Large intestine (tissue), 3 donors: Measurements from ENCODE around the gene CACTIN. TPM values are rescaled to one million over a fixed set of nuclear protein-coding genes. Genes with fewer than 3 reads are reported as not detected.
"Not testable (repeated sequence)": the region's sequence is repeated elsewhere in the genome, so short reads cannot be mapped to it uniquely, and the experiment has no call there.

Source experiments
- DNase-seq, 2 donors: peaks; one replicate each; pipeline versions ENCODE4 v3.0.0 to v3.0.0-alpha.2; 2013
- H3K27ac ChIP-seq: one replicate; pipeline ENCODE4 v1.5.1; 2013; ENCODE audit warnings: low read length
- H3K27me3 ChIP-seq: 2 replicates; pipeline ENCODE4 v1.6.1; 2013; ENCODE audit warnings: low read length; ENCODE audit not compliant: control insufficient read depth, insufficient read depth
- H3K36me3 ChIP-seq: 2 replicates; pipeline ENCODE4 v1.6.1; 2013; ENCODE audit warnings: low read length; ENCODE audit not compliant: control insufficient read depth, insufficient read depth
- H3K4me1 ChIP-seq: one replicate; pipeline ENCODE4 v1.6.1; 2013; ENCODE audit warnings: low read length; ENCODE audit not compliant: control insufficient read depth, insufficient read depth
- H3K4me3 ChIP-seq: one replicate; pipeline ENCODE4 v1.5.1; 2013; ENCODE audit warnings: low read length
- H3K9me3 ChIP-seq: one replicate; pipeline ENCODE4 v1.6.1; 2013; ENCODE audit warnings: mild to moderate bottlenecking, low read depth, low read length, moderate library complexity; ENCODE audit not compliant: control insufficient read depth
- WGBS: methylation state at CpG from one replicate; pipeline ENCODE4 v1.1.5; 2013; ENCODE audit warnings: low lambda C conversion rate; ENCODE audit not compliant: insufficient coverage; 5-methylcytosine and 5-hydroxymethylcytosine counted together
- polyA plus RNA-seq: library from polyadenylated mRNA; unstranded; fragments of 120-200 nt; gene quantifications from one replicate; pipeline ENCODE4 v1.2.1, GENCODE V29; 2013

The CACTIN gene
- polyA plus RNA-seq, 1 donor = 17.5 TPM

DNA sequence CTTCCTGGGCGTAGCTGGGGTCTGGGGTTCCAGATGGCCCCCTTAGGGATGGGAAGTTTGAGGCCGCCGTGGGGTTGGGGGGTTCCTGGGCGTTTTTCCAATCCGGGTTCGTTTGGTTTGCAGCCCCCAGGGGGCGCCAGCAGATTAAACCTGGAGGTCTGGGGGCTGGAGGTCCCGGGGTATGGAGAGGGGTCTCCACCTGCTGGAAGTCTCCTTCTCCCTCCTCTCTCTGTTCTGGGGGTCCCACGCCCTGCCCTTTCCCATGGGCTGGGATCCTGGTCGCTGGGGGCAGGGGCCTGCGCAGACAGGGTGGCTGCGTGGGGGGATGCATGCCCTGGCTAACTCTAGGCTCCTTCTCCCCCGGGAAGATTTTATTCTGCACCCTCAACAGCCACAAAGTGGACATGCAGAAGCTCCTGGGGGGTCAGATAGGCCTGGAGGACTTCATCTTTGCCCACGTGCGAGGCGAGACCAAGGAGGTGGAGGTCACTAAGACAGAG, 40.4 kb downstream of the CACTIN start:
- Histone ChIP-seq H3K27ac (no peak overlapping the region), H3K36me3 (no peaks in the 10 kb centered on the region), H3K9me3 (peaks cover 11% of the 10 kb centered on the region), H3K27me3 (peaks cover 34% of the 10 kb centered on the region), H3K4me1 (no peaks in the 10 kb centered on the region), H3K4me3 (peak overlapping the region; percentile 5)
- no CpG with 5 or more reads among the region's 16 CpGs for WGBS
- DNase-seq = no peak

DNA sequence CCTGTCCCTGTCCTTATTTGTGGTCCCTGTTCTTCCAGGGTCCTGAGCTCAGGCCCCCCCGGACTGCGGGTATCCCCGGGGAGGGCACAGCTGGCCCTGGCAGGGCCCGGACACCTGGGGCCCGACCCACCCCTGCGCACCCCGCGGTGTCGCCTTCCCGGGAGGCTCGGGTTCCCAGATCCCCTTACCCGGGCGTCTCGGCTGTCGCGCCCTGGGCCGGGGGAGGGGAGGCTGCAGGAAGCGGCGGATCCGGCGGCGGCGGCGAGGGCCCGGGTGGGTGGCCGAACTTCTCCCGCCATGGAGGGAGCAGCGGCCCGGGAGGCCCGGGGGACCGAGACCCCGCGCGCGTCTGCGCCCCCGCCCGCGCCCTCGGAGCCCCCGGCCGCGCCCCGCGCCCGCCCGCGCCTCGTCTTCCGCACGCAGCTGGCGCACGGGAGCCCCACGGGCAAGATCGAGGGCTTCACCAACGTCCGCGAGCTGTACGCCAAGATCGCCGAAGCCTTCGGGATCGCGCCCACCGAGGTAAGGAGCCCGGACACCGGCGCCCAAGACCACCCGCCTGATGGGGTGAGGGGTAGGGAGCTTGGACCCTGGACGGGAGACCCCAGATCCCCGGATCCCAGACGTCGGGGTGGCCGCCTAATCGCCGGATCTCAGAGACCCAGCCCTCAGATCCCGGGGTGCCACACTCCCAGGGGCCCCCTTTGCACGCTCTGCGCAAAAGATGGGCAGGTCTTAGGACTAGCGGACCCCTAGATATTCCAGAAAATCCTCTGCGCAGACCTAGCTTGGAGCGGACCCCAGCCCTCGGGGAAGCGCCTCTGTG, 41.1 kb downstream of the CACTIN start, which contains the start of gene GIPC3:
TSS of gene GIPC3 (plus strand) at position 178 of the 826 bp plus-strand sequence. CDS start at position 298, 120 bp downstream.
- H3K4me3 ChIP-seq = peak within 1 kb of the TSS; percentile 5
- peaks cover 34% of the 10 kb centered on the region for H3K27me3 ChIP-seq
- no peak for DNase-seq
- H3K9me3 ChIP-seq = peaks cover 11% of the 10 kb centered on the region
- no peaks in the 10 kb centered on the region for H3K4me1 ChIP-seq
- WGBS = no CpG with 5 or more reads among the region's 84 CpGs
- H3K36me3 ChIP-seq = no peaks in the 10 kb centered on the region
- H3K27ac ChIP-seq = no peak within 1 kb of the TSS

GRCh38 chr19:3584036-3584802, 42.4 kb downstream of the CACTIN start:
- not testable (repeated sequence) for H3K36me3 ChIP-seq, DNase-seq, H3K4me1 ChIP-seq, H3K27ac ChIP-seq, H3K4me3 ChIP-seq, H3K9me3 ChIP-seq
- peaks cover 34% of the 10 kb centered on the region for H3K27me3 ChIP-seq
- 92% methylated on average over 2 of the region's 15 CpGs for WGBS

- no CpG with 5 or more reads among the region's 4 CpGs for WGBS
- H3K36me3 ChIP-seq, H3K4me1 ChIP-seq, H3K27ac ChIP-seq, H3K9me3 ChIP-seq, DNase-seq, H3K4me3 ChIP-seq: not testable (repeated sequence)
- peaks cover 32% of the 10 kb centered on the region for H3K27me3 ChIP-seq
Observed at GRCh38 chr19:3581792-3582191, 44.8 kb downstream of the CACTIN start.

DNA sequence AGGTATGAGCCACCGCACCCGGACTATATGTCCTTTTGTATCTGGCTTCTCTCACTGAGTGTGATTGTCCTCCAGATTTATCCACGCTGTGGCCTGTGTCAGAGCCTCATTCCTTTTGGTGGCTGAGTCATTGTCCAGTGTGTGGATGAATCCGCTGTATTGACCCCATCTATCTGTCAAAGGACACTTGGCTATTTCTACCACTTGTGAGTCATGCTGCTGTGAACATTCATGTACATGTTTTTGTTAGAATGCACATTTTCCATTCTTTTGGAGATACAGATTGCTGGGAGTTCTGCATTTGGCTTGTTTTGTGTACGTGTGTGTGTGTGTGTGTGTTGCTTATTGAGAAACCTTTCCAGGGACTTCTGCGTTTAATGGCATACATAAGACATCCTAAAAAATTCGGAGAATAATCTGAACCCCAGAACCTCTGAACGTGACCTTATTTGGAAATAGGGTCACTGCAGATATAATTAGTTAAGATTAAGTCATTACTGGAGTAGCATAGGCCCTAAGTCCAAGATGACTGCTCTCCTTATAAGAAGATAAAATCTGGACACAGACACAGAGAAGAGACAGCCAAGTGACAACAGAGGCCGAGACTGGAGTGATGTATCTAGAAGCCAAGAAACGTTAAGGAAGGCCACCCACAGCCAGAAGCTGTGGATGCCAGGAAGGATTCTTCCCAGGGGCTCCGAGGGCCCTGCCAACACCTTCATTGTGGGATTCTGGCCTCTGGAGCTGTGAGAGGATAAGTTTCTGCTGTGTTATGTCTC, 46.2 kb downstream of the CACTIN start:
- H3K36me3 ChIP-seq = peaks cover 6% of the 10 kb centered on the region
- no peak overlapping the region for H3K27ac ChIP-seq
- WGBS = 33% methylated on average over 1 of the region's 11 CpGs
- H3K27me3 ChIP-seq = peaks cover 19% of the 10 kb centered on the region
- peaks cover 7% of the 10 kb centered on the region for H3K4me1 ChIP-seq
- H3K9me3 ChIP-seq = peaks cover 4% of the 10 kb centered on the region
- DNase-seq = no peak
- H3K4me3 ChIP-seq = no peak overlapping the region

DNA sequence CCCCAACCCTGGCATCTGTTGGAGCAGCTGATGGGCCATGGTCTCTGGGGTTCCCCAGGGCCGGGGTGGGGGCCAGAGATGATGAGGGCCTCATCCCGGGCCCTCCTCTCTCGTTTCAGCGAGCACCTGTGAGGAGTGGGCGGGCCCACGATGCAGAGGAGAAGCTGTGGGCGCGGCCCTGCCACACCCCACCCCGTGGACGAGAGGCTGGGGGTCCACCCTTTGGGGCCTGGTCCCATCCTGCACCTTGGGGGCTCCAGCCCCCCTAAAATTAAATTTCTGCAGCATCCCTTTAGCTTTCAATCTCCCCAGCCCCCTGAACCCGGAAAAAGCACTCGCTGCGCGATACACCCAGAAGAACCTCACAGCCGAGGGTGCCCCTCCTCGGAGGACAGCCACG, 48.2 kb downstream of the CACTIN start:
- Histone ChIP-seq H3K4me3 (no peak overlapping the region), H3K4me1 (peaks cover 13% of the 10 kb centered on the region), H3K27me3 (peaks cover 2% of the 10 kb centered on the region), H3K27ac (no peak overlapping the region), H3K36me3 (peaks cover 12% of the 10 kb centered on the region), H3K9me3 (peaks cover 15% of the 10 kb centered on the region)
- DNase-seq = no peak
- no CpG with 5 or more reads among the region's 17 CpGs for WGBS

- H3K27ac ChIP-seq = no peak overlapping the region
- H3K9me3 ChIP-seq = peaks cover 15% of the 10 kb centered on the region
- H3K36me3 ChIP-seq = peaks cover 12% of the 10 kb centered on the region
- peaks cover 14% of the 10 kb centered on the region for H3K4me1 ChIP-seq
- WGBS = no CpG with 5 or more reads among the region's 60 CpGs
- no peak overlapping the region for H3K4me3 ChIP-seq
- no peaks in the 10 kb centered on the region for H3K27me3 ChIP-seq
- DNase-seq = no peak
Observed at GRCh38 chr19:3577723-3578344, 48.8 kb downstream of the CACTIN start.

DNA sequence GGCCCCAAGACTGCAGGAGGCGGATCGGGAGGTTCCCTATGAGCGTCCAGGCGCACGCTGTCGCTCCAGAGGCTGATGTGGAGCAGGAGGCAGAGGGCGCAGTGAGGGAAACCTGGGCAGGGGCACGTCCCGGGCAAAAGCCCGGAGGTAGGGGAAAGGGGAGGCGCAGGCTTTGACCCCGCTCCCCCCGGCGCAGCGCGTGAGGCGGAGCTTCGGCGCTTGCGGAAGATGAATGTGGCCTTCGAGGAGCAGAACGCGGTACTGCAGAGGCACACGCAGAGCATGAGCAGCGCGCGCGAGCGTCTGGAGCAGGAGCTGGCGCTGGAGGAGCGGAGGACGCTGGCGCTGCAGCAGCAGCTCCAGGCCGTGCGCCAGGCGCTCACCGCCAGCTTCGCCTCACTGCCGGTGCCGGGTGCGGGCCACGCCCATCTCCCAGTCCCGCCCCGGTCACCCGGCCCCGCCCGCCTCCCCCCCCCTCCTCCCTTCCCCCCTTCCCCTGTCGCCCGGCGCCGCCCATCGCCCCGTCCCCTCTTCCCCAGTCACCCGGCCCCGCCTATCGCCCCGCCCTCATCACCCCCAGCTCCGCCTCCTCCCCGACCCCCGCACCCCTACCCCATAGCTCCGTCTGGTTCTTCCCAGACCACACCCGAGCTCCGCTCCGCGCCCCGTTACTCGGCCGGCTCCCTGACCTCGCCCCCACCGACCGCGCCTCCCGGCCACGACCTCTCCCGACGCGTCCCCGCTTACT, 49.7 kb downstream of the CACTIN start:
- peaks cover 15% of the 10 kb centered on the region for H3K9me3 ChIP-seq
- no CpG with 5 or more reads among the region's 78 CpGs for WGBS
- H3K27ac ChIP-seq = no peak overlapping the region
- peak overlapping the region; percentile 35 for H3K4me3 ChIP-seq
- H3K27me3 ChIP-seq = no peaks in the 10 kb centered on the region
- DNase-seq = peak; percentile 43 to 49
- peaks cover 20% of the 10 kb centered on the region for H3K4me1 ChIP-seq
- H3K36me3 ChIP-seq = peaks cover 12% of the 10 kb centered on the region

DNA sequence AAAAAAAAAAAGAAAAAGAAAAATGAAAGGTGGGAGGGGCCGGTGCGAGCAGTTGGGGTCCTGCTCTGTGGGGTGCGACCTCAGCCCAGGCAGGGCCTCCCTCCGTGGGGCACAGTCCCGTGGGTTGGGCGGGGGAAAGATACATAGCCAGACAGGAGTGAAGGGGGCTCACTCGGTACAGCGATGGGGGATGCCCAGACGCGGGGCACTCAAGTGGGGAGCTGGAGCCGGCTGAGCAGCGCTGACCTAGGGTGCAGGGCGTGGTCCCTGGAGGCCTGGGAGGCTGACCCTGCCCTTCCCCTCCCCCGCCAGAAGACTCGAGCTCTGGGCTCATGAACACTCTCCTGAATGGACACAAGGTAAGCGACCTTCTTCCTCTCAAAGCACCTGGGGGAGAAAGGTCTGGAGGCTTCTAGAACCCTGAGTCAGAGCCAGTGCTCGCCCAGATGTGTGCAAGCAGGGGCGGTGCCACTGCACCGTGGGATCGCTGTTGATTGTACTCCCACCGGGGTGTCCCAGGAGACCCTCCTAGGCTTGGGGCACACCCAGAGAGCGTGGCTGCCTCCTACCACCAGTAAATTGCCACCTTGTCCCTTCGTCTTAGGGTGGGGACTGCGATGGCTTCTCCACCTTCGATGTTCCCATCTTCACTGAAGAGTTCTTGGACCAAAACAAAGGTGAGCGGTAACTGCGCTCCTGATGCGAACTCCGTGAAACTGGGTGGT, 50.5 kb downstream of the CACTIN start:
- H3K4me1 ChIP-seq = peaks cover 21% of the 10 kb centered on the region
- no peaks in the 10 kb centered on the region for H3K27me3 ChIP-seq
- no peak for DNase-seq
- WGBS = no CpG with 5 or more reads among the region's 29 CpGs
- peaks cover 15% of the 10 kb centered on the region for H3K9me3 ChIP-seq
- H3K27ac ChIP-seq = no peak overlapping the region
- peaks cover 12% of the 10 kb centered on the region for H3K36me3 ChIP-seq
- H3K4me3 ChIP-seq = peak overlapping the region; percentile 35
